Activated T-cell treated with anti-CD3 and anti-CD28 coated beads for 48 hours (primary cell): Measurements from ENCODE around the gene MATK.

Source experiments
- DNase-seq: peaks from one replicate; pipeline ENCODE4 v3.0.0-alpha.2; 2020; ENCODE audit warnings: low read depth

The MATK gene

GRCh38 chr19:3746371-3747056 lies 39.7 kb downstream of the MATK start:
- no peak for DNase-seq

- DNase-seq, result no peak
Measured at GRCh38 chr19:3745363-3746045, 40.7 kb downstream of the MATK start.

GRCh38 chr19:3743486-3743885 lies 42.7 kb downstream of the MATK start:
- no peak for DNase-seq

GRCh38 chr19:3740431-3740830 lies 45.8 kb downstream of the MATK start:
- DNase-seq, result no peak

- no peak for DNase-seq
Measured at GRCh38 chr19:3738477-3739220, 47.5 kb downstream of the MATK start.

GRCh38 chr19:3737487-3738205 lies 48.5 kb downstream of the MATK start:
- no peak for DNase-seq

GRCh38 chr19:3736106-3736724 lies 50.0 kb downstream of the MATK start:
- no peak for DNase-seq

- no peak for DNase-seq
Measured at GRCh38 chr19:3734310-3734600, 51.9 kb downstream of the MATK start.

GRCh38 chr19:3733549-3734309 lies 52.5 kb downstream of the MATK start:
- no peak for DNase-seq

GRCh38 chr19:3732108-3732507 lies 54.1 kb downstream of the MATK start:
- no peak for DNase-seq

- no peak for DNase-seq
Measured at GRCh38 chr19:3730457-3730958, 55.7 kb downstream of the MATK start.
